HepG2 (cell line): ENCODE measurements around the gene S100A9. TPM values are rescaled to one million over a fixed set of nuclear protein-coding genes. Genes with fewer than 3 reads are reported as not detected.

ENCODE experiments used
- ATAC-seq: fragments of 200-7000 bp; cut with Tn5 transposase; 3 replicates; pipeline ENCODE4 v1.9.1; 2020; ENCODE audit warnings: mild to moderate bottlenecking, moderate library complexity
- BruUV-seq: library from RNA; stranded (reverse); fragments of 400-500 nt; replicated peaks from 2 replicates; lab custom pipeline; 2021; lab: Mats Ljungman, UMichigan
- CTCF ChIA-PET: fragments of 300-600 bp; formaldehyde crosslinking; extraction: SDS; loops from one replicate; lab custom pipeline; 2021; ENCODE audit warnings: low total read pairs, inconsistent platforms, low intra/inter-chr PET ratio; lab: Yijun Ruan, JAX
- POLR2A ChIA-PET: fragments of 350-600 bp; sonication (Branson Sonifier 250); formaldehyde crosslinking; loops from one replicate; lab custom pipeline; 2020; ENCODE audit warnings: antibody characterized with exemption, inconsistent platforms; lab: Yijun Ruan, JAX
- DNase-seq: peaks from one replicate; pipeline ENCODE4 v3.0.0-alpha.2; 2015; ENCODE audit warnings: low spot score
- FAIRE-seq: peaks from 3 replicates; lab custom pipeline; 2011; peaks lifted over from hg19 to GRCh38; lab: Jason Lieb, UNC
- H2AFZ ChIP-seq: one replicate; pipeline ENCODE4 v1.6.1; 2011; ENCODE audit warnings: low read length, inconsistent platforms
- H3K27ac ChIP-seq: fragments of 300-600 bp; 3 replicates; pipeline ENCODE4 v1.8.0; 2011; ENCODE audit warnings: mixed run types, mild to moderate bottlenecking, mixed read lengths, low read length, inconsistent platforms; ENCODE audit not compliant: insufficient read depth; ENCODE audit errors: extremely low read length
- H3K27me3 ChIP-seq, 2 experiments: fragments of 200-600 bp in 1 of 2; 2 replicates in 1 of 2; 3 replicates in 1 of 2; pipeline versions ENCODE4 v1.6.0 to v1.8.0; 2011; ENCODE audit warnings: low read length in 2 of 2, mild to moderate bottlenecking in 2 of 2, moderate library complexity in 2 of 2, inconsistent platforms in 1 of 2; ENCODE audit not compliant: insufficient read depth in 2 of 2, control insufficient read depth in 1 of 2
- H3K36me3 ChIP-seq, 2 experiments: fragments of 200-600 bp in 1 of 2; replicated peaks in 1 of 2; 2 replicates in 1 of 2; 3 replicates in 1 of 2; pipeline versions ENCODE4 v1.5.1 to v1.8.0; 2011; ENCODE audit warnings: low read length in 2 of 2, inconsistent platforms in 1 of 2; ENCODE audit not compliant: insufficient read depth in 2 of 2, control insufficient read depth in 1 of 2
- H3K4me1 ChIP-seq: 2 replicates; pipeline ENCODE4 v1.5.1; 2012; ENCODE audit warnings: low read length, inconsistent platforms; ENCODE audit not compliant: insufficient read depth
- H3K4me2 ChIP-seq: 2 replicates; pipeline ENCODE4 v1.6.0; 2011; ENCODE audit warnings: low read depth, low read length, inconsistent platforms
- H3K4me3 ChIP-seq, 3 experiments: fragments of 200-600 bp in 1 of 3; sonication (generic), shearing (Covaris generic) in 1 of 3; replicated peaks in 1 of 3; 2 replicates each; pipeline ENCODE4 v1.5.1; 2011 to 2016; ENCODE audit warnings: low read length in 3 of 3, inconsistent platforms in 2 of 3, low read depth in 2 of 3, mild to moderate bottlenecking in 2 of 3, control low read depth in 1 of 3, mixed read lengths in 1 of 3; ENCODE audit not compliant: insufficient read depth in 1 of 3
- H3K79me2 ChIP-seq: one replicate; pipeline ENCODE4 v1.6.1; 2011; ENCODE audit warnings: low read length, inconsistent platforms; ENCODE audit not compliant: insufficient read depth
- H3K9ac ChIP-seq: 2 replicates; pipeline ENCODE4 v1.6.0; 2011; ENCODE audit warnings: mild to moderate bottlenecking, low read depth, low read length, inconsistent platforms; ENCODE audit not compliant: insufficient read depth
- H3K9me3 ChIP-seq: 2 replicates; pipeline ENCODE4 v1.5.1; 2012; ENCODE audit warnings: mild to moderate bottlenecking, low read length
- H4K20me1 ChIP-seq: 2 replicates; pipeline ENCODE4 v1.6.0; 2011; ENCODE audit warnings: inconsistent platforms, mild to moderate bottlenecking, low read length, moderate library complexity; ENCODE audit not compliant: insufficient read depth
- ATF1 ChIP-seq: IDR thresholded peaks from 2 replicates; pipeline ENCODE4 v1.6.1; 2016; ENCODE audit warnings: mild to moderate bottlenecking, control low read depth
- CSRNP1 ChIP-seq: sonication (generic); formaldehyde crosslinking; IDR thresholded peaks from 2 replicates; pipeline ENCODE4 v1.8.1; 2023; ENCODE audit warnings: mild to moderate bottlenecking, missing genetic modification reagents
- EZH2 ChIP-seq: conservative IDR thresholded peaks from 2 replicates; pipeline ENCODE4 v1.6.1; 2012; ENCODE audit warnings: mild to moderate bottlenecking, low read depth, low read length, moderate library complexity
- KAT7 ChIP-seq: IDR thresholded peaks from 2 replicates; pipeline ENCODE4 v1.6.1; 2018; ENCODE audit warnings: borderline replicate concordance, missing compliant biosample characterization
- KDM2A ChIP-seq: sonication (generic); formaldehyde crosslinking; IDR thresholded peaks from 2 replicates; pipeline ENCODE4 v1.4.0; 2020; ENCODE audit warnings: low read depth, missing genetic modification reagents, borderline replicate concordance
- MAX ChIP-seq: IDR thresholded peaks from 2 replicates; pipeline ENCODE4 v1.6.1; 2012; ENCODE audit warnings: inconsistent platforms
- NFIC ChIP-seq: IDR thresholded peaks from 2 replicates; pipeline ENCODE4 v1.6.1; 2012; ENCODE audit warnings: mild to moderate bottlenecking, low read length, inconsistent platforms
- PLRG1 ChIP-seq: fragments of 450-650 bp; conservative IDR thresholded peaks from 2 replicates; pipeline ENCODE4 v1.6.1; 2016
- PRDM4 ChIP-seq: sonication (generic); formaldehyde crosslinking; IDR thresholded peaks from 2 replicates; pipeline ENCODE4 v1.9.0; 2021; ENCODE audit warnings: missing genetic modification reagents, borderline replicate concordance
- REPIN1 ChIP-seq: sonication (generic); formaldehyde crosslinking; IDR thresholded peaks from 2 replicates; pipeline ENCODE4 v1.8.0; 2022; ENCODE audit warnings: missing genetic modification reagents, low read depth, mild to moderate bottlenecking, borderline replicate concordance
- ZBTB26 ChIP-seq: IDR thresholded peaks from 2 replicates; pipeline ENCODE4 v1.6.1; 2016; ENCODE audit warnings: missing compliant biosample characterization, missing genetic modification reagents, borderline replicate concordance
- ZBTB37 ChIP-seq: sonication (generic); formaldehyde crosslinking; IDR thresholded peaks from 2 replicates; pipeline ENCODE4 v1.4.0; 2020; ENCODE audit warnings: mild to moderate bottlenecking, missing genetic modification reagents
- ZNF337 ChIP-seq: sonication (generic); formaldehyde crosslinking; IDR thresholded peaks from 2 replicates; pipeline ENCODE4 v1.5.1; 2020; ENCODE audit warnings: missing genetic modification reagents, low read depth, mild to moderate bottlenecking, borderline replicate concordance
- ZNF83 ChIP-seq: sonication (generic); formaldehyde crosslinking; IDR thresholded peaks from 2 replicates; pipeline ENCODE4 v1.4.0; 2020; ENCODE audit warnings: missing genetic modification reagents, mild to moderate bottlenecking, borderline replicate concordance
- WGBS: methylation state at CpG from one replicate; pipeline ENCODE4 v1.1.6; 2017; ENCODE audit warnings: low lambda C conversion rate; 5-methylcytosine and 5-hydroxymethylcytosine counted together
- in situ Hi-C: cut with HindIII; loops from 2 replicates; pipeline ENCODE4 v1.10.0; 2017; ENCODE audit warnings: low pct_unique_long_range_greater_than_20kb; ENCODE audit not compliant: extremely low pct_ligation_motif_present
- intact Hi-C: fragments of 100-400 bp; cut with micrococcal nuclease; formaldehyde crosslinking; loops from one replicate; pipeline ENCODE4 v1.10.0; 2022; ENCODE audit not compliant: unreplicated experiment
- polyA plus RNA-seq, 8 experiments: library from polyadenylated mRNA; depleted of rRNA in 3 of 8; stranded (reverse) in 7 of 8; unstranded in 1 of 8; fragments of >200 nt; fragmentation: Illumina TruSeq in 4 of 8; extraction: Trizol in 4 of 8; gene quantifications; 2 replicates each; pipeline versions ENCODE4 v1.2.1 to v1.2.3, GENCODE V29; 2011 to 2016; ENCODE audit warnings: low read depth in 4 of 8, missing spikeins in 1 of 8, mixed read lengths in 1 of 8; ENCODE audit not compliant: insufficient read depth in 1 of 8
- total RNA-seq, 5 experiments: library from RNA; depleted of rRNA; stranded (reverse); fragments of >200 nt; fragmentation: Illumina TruSeq; extraction: Trizol; gene quantifications; 2 replicates each; pipeline ENCODE4 v1.2.3, GENCODE V29; 2016; ENCODE audit warnings: low read depth in 1 of 5

Gene S100A9
- total and polyA plus RNA-seq, 2 of the 13 experiments (the other 11 are each of a cell fraction or from before 2014, with no cell fraction given), result 0.31 to 0.69 TPM

GRCh38 chr1:153360190-153360589 lies 2.5 kb downstream of the S100A9 start (continued):
- TF ChIP-seq PRDM4 (CRISPR knock-in tag), result no peak
- no peak for TF ChIP-seq MAX
- no peak for TF ChIP-seq NFIC
- TF ChIP-seq ZNF337, result no peak
- TF ChIP-seq KDM2A (CRISPR knock-in tag), result no peak
- TF ChIP-seq ZNF83 (CRISPR knock-in tag), result no peak
- no peak for TF ChIP-seq ATF1 (CRISPR knock-in tag)
- TF ChIP-seq, all 625 proteins: peak for 0

GRCh38 chr1:153360592-153361479 lies 3.2 kb downstream of the S100A9 start:
- in situ Hi-C loops, result no loop called here
- TF ChIP-seq KAT7 (CRISPR knock-in tag) (no peak), ZBTB37 (CRISPR knock-in tag) (no peak), EZH2 (no peak), PLRG1 (no peak), CSRNP1 (CRISPR knock-in tag) (no peak), ZBTB26 (CRISPR knock-in tag) (no peak), REPIN1 (CRISPR knock-in tag) (no peak)

More at GRCh38 chr1:153360592-153361479, 3.2 kb downstream of the S100A9 start:
- no peak for ATAC-seq
- no peaks in the 10 kb centered on the region for H3K79me2 ChIP-seq
- no peak overlapping the region for H3K27ac ChIP-seq
- no peaks in the 10 kb centered on the region for H4K20me1 ChIP-seq
- 0 out of 2 replicates have a peak, but pooled peaks cover 5% of the 10 kb centered on the region for H3K4me1 ChIP-seq
- no peak overlapping the region for H3K4me2 ChIP-seq
- intact Hi-C loops, result no loop called here
- no peak overlapping the region for H3K9ac ChIP-seq
- H2AFZ ChIP-seq, result no peak overlapping the region
- ChIA-PET CTCF (no interaction called here), POLR2A (no interaction called here)
- H3K4me3 ChIP-seq, result no peak overlapping the region
- H3K36me3 ChIP-seq, result no peaks in the 10 kb centered on the region
- no peak for FAIRE-seq
- no peak for DNase-seq
- H3K27me3 ChIP-seq, result peaks cover 1 to 2% of the 10 kb centered on the region in 2 experiments; a peak in 1 of 5 replicates
- WGBS, result 9% methylated on average over 8 of the region's 11 CpGs
- BruUV-seq, result no TSS peak
- no peaks in the 10 kb centered on the region for H3K9me3 ChIP-seq
